HL-60 (cell line): ENCODE results near the gene MSI2.

Experiments used
- GABPA ChIP-seq: IDR thresholded peaks from 2 replicates; pipeline ENCODE4 v1.6.1; 2012; ENCODE audit warnings: low read depth
- POLR2AphosphoS5 ChIP-seq: IDR thresholded peaks from 2 replicates; pipeline ENCODE4 v1.6.1; 2012; ENCODE audit warnings: low read depth
- REST ChIP-seq: IDR thresholded peaks from 2 replicates; pipeline ENCODE4 v1.6.1; 2012; ENCODE audit warnings: low read depth; ENCODE audit not compliant: insufficient replicate concordance
- SPI1 ChIP-seq: IDR thresholded peaks from 2 replicates; pipeline ENCODE4 v1.6.1; 2012; ENCODE audit warnings: low read depth, mild to moderate bottlenecking, borderline replicate concordance
- TF ChIP-seq, protein P1 (sequence below): IDR thresholded peaks from one replicate; pipeline ENCODE4 v1.5.1; 2011; ENCODE audit warnings: low read length, control low read depth, inconsistent platforms; ENCODE audit not compliant: insufficient read depth

DNA sequence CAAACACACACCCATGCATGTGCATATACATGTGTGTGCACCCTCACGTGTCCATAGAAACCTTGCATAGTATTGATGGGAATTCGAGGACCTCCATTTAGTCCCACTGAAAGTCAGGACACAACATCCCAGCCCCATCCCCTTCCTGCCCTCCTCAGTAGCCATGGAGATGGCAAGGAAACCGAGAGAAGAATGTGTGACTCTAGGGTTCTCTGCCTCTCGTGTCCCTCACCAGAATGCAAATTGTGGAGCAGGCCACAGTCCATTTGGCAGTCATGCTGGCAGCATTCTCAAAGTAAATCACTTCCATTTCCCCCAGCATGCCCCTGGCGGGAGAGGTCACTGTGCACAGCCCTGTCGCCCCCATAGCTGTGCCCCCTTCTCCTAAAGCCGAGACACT is 141.1 kb downstream of the MSI2 start:
- TF ChIP-seq, protein P1, sequence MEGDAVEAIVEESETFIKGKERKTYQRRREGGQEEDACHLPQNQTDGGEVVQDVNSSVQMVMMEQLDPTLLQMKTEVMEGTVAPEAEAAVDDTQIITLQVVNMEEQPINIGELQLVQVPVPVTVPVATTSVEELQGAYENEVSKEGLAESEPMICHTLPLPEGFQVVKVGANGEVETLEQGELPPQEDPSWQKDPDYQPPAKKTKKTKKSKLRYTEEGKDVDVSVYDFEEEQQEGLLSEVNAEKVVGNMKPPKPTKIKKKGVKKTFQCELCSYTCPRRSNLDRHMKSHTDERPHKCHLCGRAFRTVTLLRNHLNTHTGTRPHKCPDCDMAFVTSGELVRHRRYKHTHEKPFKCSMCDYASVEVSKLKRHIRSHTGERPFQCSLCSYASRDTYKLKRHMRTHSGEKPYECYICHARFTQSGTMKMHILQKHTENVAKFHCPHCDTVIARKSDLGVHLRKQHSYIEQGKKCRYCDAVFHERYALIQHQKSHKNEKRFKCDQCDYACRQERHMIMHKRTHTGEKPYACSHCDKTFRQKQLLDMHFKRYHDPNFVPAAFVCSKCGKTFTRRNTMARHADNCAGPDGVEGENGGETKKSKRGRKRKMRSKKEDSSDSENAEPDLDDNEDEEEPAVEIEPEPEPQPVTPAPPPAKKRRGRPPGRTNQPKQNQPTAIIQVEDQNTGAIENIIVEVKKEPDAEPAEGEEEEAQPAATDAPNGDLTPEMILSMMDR, result no peak
- TF ChIP-seq POLR2AphosphoS5 (no peak), SPI1 (no peak), GABPA (no peak), REST (no peak)
